ENCODE measurements around the gene CBFA2T3.
A peak's percentile ranks its signal among the peaks of the same experiment; 100 is the strongest.

CBFA2T3 gene

GRCh38 chr16:88963583-88963982 is 13.4 kb downstream of the CBFA2T3 start:
- no peak for DNase-seq

GRCh38 chr16:88962478-88963152 is 14.4 kb downstream of the CBFA2T3 start:
- DNase-seq, result no peak

GRCh38 chr16:88961011-88961410 is 16.0 kb downstream of the CBFA2T3 start:
- DNase-seq, result no peak

- DNase-seq, result no peak
Observed at GRCh38 chr16:88960516-88960915, 16.5 kb downstream of the CBFA2T3 start.

DNA sequence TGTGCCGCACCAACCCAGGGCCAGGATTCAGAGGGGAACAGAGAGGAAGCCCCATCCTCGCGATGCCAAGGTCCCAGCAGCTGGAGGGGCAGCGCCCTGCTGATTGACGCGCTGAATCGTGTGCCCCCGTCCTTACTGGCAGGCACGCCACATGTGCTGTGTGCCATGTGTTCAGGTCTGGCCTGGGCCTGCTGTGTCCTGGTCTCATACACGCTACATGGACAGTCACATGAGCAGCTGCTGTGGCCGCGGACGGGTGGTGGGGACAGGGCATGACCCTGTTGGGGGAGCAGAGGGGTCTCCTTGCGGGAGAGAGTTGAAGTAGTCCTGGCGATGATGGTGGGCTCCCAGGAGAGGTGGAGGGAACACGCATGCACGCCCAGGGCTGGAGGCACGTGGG is 18.0 kb downstream of the CBFA2T3 start:
- DNase-seq, result no peak

DNA sequence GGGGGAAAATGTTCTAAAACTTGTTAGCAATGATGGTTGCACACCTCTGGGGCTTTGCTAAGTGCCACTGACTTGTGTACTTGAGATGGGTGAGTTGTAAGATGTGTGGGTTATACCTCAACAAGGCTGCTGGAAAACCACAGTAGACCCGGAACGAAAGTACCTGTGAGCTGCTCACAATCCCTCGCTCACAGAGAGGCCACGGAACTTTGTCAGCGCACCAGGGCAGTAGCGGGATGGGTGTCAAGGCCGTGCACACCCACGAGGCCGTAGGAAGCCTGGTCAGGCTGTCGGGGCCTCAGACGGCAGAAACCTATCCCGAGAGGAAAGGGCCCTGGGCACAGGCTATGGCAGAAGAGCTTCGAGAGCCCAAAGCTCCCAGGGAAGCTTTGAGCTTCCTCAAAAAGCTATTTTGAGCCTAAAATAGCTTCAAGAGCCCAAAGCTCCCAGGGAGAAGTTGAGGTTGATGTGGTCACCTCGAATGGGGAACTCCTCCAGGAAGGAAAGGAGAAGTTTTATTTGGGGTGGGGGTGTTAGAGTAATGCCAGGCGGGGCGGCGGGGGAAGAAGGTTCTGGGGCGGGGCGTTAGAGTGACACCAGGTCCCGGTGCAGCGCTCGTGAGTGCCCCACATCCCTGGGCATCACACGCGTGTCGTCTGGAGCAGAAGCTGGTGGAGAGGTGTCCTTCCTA is 19.0 kb downstream of the CBFA2T3 start:
- DNase-seq, result peak in 2 of 56 donors; percentile 19 to 32

GRCh38 chr16:88957433-88957767 is 19.6 kb downstream of the CBFA2T3 start:
- no peak for DNase-seq

- DNase-seq, result no peak
Observed at GRCh38 chr16:88956546-88957432, 20.2 kb downstream of the CBFA2T3 start.

DNA sequence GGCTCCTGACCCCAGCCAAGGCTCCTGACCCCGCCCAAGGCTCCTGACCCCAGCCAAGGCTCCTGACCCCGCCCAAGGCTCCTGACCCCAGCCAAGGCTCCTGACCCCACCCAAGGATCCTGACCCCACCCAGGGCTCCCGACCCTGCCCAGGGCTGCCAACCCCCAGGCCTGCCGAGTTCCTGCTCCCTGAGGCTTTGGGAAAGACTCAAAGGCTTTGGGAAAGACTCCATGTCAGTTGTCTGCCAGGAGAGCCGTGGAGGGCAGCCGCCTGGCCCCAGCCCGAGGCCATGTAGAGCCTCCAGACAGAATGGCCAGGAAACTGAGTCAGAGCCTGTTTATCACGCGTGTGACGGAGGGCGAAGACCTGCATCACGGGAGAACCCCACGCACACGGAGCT is 21.1 kb downstream of the CBFA2T3 start:
- DNase-seq, result no peak

- no peak for DNase-seq
Observed at GRCh38 chr16:88953003-88953690, 23.9 kb downstream of the CBFA2T3 start.

- no peak for DNase-seq
Observed at GRCh38 chr16:88951989-88952388, 25.0 kb downstream of the CBFA2T3 start.

DNA sequence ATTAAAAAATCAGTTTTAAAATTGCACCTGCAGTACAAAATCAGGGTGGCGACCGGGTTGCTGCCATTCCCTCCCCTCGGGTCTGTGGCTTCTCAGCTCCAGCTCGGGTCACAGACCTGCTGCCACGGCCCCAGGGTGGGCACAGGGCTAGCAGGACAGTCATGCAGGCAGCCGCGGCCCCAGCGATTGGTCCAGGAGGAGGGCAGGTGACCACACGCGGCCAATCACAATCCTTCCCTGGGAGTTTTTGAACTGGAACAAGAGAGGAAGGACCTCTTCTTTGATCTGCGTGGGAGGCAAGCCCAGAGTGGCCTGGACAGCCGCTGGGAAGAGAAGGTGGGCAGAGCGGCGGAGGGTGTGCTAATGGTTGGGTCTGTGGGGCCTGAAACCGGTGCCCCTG is 25.5 kb downstream of the CBFA2T3 start:
- DNase-seq, result no peak

GRCh38 chr16:88948781-88949490 is 28.1 kb downstream of the CBFA2T3 start:
- no peak for DNase-seq

DNA sequence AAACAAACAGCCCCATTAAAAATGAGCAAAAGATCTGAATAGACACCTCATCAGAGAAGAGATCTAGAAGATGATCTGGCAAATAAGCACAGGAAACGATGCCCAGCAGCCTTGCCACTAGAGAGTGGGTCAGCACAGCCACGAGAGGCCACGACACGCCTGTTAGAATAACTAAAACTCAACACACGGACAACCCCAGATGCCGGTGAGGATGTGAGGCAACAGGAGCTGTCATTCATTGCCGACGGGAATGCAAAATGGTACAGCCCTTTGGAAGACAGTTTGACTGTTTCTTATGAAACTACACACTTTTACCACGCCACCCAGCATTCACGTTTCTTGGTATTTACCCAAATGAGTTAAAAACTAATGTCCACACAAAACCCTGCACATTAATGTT is 31.5 kb downstream of the CBFA2T3 start:
- no peak for DNase-seq

GRCh38 chr16:88943741-88944140 is 33.3 kb downstream of the CBFA2T3 start:
- DNase-seq, result no peak

GRCh38 chr16:88943131-88943664 is 33.8 kb downstream of the CBFA2T3 start:
- DNase-seq, result no peak

DNA sequence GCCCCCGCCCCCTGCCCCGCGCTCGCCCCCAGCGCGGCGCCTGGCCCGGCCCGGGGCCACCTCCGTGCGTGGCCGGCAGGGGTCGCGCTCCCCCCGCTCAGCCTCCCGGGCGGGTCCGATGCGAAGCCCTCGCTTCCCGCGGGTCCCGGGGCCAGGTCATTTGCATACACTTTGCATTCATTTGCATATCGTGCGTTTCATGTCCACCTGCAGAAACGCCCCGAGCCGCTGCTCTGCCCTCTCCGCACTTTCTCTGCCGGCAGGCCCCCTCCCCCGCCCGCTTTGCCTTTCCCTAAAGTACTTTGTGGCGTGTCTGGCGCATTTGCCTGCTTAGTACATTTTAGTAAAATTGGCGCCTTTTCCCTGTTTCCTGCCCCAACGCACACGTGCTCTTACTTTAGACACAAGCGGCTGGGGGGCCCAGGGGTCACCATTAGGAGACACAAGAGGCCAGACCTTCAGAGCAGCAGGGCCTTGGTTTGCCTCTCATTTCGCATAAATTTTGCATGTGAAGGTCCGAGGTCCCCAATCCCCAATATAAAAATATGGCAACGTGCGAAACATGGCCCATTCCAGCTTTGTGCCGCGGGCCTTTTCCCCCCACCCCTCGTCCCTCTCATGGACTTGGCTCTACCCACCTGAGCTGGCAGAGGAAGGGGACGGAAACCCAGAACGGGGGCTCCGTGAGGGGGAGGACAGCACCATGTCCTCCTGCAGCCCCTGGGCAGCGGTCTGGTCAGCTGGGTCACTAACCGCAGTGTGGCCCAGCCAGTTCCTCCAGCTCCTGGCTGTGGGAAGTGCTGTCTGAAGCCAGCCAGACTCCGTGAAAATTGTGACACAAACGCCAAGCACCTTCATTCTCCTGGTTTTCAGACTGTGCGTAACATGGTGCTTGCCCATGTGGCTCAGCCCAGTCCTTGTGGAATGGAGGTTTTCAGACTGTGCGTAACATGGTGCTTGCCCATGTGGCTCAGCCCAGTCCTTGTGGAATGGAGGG is 34.8 kb downstream of the CBFA2T3 start:
- peak in 16 of 56 donors; percentile 5 to 60 (median 26) for DNase-seq

GRCh38 chr16:88940862-88941817 is 35.9 kb downstream of the CBFA2T3 start:
- peak in 3 of 56 donors; percentile 9 to 32 (median 27) for DNase-seq

Data from amygdala (tissue), 56 donors.